OCI-LY7 (cell line): ENCODE measurements around the gene PCK1.

Experiments used
- CTCF ChIP-seq: fragments of 200-600 bp; sonication (generic); conservative IDR thresholded peaks from 2 replicates; pipeline ENCODE4 v1.5.1; 2014; ENCODE audit warnings: mild to moderate bottlenecking, antibody characterized with exemption, low read length, moderate library complexity, mixed read lengths
- EZH2phosphoT487 ChIP-seq: fragments of 200-600 bp; sonication (generic); IDR thresholded peaks from 2 replicates; pipeline ENCODE4 v1.6.1; 2018; ENCODE audit warnings: low read depth, borderline replicate concordance, mild to moderate bottlenecking, mixed run types, antibody characterized with exemption, low read length, moderate library complexity, mixed read lengths

- no peak for TF ChIP-seq CTCF
- no peak for TF ChIP-seq EZH2phosphoT487
Observed at GRCh38 chr20:57548177-57549058, 12.5 kb upstream of the PCK1 start.
